Femur (tissue), 1 donor: ENCODE results near the gene BDKRB1.
A peak's percentile ranks its signal among the peaks of the same experiment; 100 is the strongest.

Experiments
- DNase-seq: peaks from one replicate; pipeline ENCODE4 v3.0.0-alpha.2; 2017

Gene BDKRB1

GRCh38 chr14:96255501-96256366 is at the start of gene BDKRB1:
Gene BDKRB1 (plus strand): TSS chr14:96256210. CDS start chr14:96263683, 7,473 bp downstream.
- no peak for DNase-seq

- no peak for DNase-seq
Observed at GRCh38 chr14:96206461-96206860, 49.5 kb upstream of the BDKRB1 start.

- no peak for DNase-seq
Observed at GRCh38 chr14:96207686-96208085, 48.3 kb upstream of the BDKRB1 start.

GRCh38 chr14:96208739-96209138 is 47.3 kb upstream of the BDKRB1 start:
- DNase-seq = no peak

GRCh38 chr14:96212140-96212539 is 43.9 kb upstream of the BDKRB1 start:
- no peak for DNase-seq

GRCh38 chr14:96212896-96213295 is 43.1 kb upstream of the BDKRB1 start:
- DNase-seq = no peak

- DNase-seq = no peak
Observed at GRCh38 chr14:96213871-96214465, 42.0 kb upstream of the BDKRB1 start.

- peak; percentile 25 for DNase-seq
Observed at GRCh38 chr14:96214793-96215192, 41.2 kb upstream of the BDKRB1 start.

- DNase-seq = no peak
Observed at GRCh38 chr14:96215452-96216244, 40.4 kb upstream of the BDKRB1 start.

GRCh38 chr14:96216627-96217026 is 39.4 kb upstream of the BDKRB1 start:
- DNase-seq = no peak

- peak; percentile 35 for DNase-seq
Observed at GRCh38 chr14:96217376-96217913, 38.6 kb upstream of the BDKRB1 start.

GRCh38 chr14:96221109-96221650 is 34.8 kb upstream of the BDKRB1 start:
- DNase-seq = no peak

GRCh38 chr14:96221841-96222240 is 34.2 kb upstream of the BDKRB1 start:
- no peak for DNase-seq

GRCh38 chr14:96224480-96225096 is 31.4 kb upstream of the BDKRB1 start:
- no peak for DNase-seq

- DNase-seq = no peak
Observed at GRCh38 chr14:96225213-96225612, 30.8 kb upstream of the BDKRB1 start.

- DNase-seq = peak; percentile 79
Observed at GRCh38 chr14:96225745-96226151, 30.3 kb upstream of the BDKRB1 start.

GRCh38 chr14:96227428-96227827 is 28.6 kb upstream of the BDKRB1 start:
- no peak for DNase-seq

GRCh38 chr14:96229315-96229714 is 26.7 kb upstream of the BDKRB1 start:
- no peak for DNase-seq

GRCh38 chr14:96231056-96231455 is 25.0 kb upstream of the BDKRB1 start:
- DNase-seq = peak; percentile 22

GRCh38 chr14:96231526-96232130 is 24.4 kb upstream of the BDKRB1 start:
- peak; percentile 30 for DNase-seq

- no peak for DNase-seq
Observed at GRCh38 chr14:96232506-96232905, 23.5 kb upstream of the BDKRB1 start.

GRCh38 chr14:96233661-96234060 is 22.3 kb upstream of the BDKRB1 start:
- no peak for DNase-seq
